HG02885 (cell line): Measurements from ENCODE around the gene NPAS2.

Source experiments
- ATAC-seq: cut with Tn5 transposase; IDR thresholded peaks from one replicate; pipeline ENCODE4 v1.9.1; 2021; ENCODE audit warnings: mild to moderate bottlenecking; ENCODE audit not compliant: unreplicated experiment, poor library complexity

NPAS2 gene

GRCh38 chr2:100818606-100819369, 1.2 kb upstream of the NPAS2 start:
- no peak for ATAC-seq

GRCh38 chr2:100820273-100820522, 259 bp downstream of the NPAS2 start:
- ATAC-seq, result no peak

- ATAC-seq, result no peak
These were observed 750 bp downstream of the NPAS2 start for GRCh38 chr2:100820523-100821254.

DNA sequence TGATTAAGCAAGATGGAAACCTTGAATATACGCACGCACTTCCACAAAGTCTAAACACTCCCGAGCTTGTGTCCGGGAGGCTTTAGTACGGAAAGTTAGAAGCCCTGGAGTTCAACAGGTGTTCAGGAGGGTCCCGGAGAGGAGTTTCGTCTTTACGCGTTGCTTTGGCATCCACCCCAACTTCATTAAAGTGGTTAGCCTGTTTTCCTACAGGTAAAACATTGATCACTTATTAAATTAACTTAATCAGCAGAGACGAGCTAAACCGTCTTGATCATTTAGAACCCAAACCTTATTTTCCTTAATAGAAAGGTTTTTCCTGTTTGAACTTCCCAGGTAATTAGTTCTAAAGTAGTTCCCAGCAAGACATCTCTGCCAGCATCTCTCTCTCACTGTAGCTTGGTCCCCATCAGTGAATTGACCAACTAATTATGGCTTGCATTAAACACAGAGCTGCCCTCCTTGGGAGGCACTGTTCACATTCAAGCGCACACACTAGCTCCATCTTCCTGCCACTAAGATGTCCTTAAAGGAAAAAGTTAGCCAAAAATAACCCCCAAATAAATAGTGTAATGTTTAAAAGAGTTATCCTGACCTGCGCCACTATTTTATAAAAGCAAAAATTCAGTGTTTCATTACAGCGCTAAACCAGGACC, 1.4 kb downstream of the NPAS2 start:
- no peak for ATAC-seq

- ATAC-seq, result no peak
These were observed 1.9 kb downstream of the NPAS2 start for GRCh38 chr2:100821911-100822265.

DNA sequence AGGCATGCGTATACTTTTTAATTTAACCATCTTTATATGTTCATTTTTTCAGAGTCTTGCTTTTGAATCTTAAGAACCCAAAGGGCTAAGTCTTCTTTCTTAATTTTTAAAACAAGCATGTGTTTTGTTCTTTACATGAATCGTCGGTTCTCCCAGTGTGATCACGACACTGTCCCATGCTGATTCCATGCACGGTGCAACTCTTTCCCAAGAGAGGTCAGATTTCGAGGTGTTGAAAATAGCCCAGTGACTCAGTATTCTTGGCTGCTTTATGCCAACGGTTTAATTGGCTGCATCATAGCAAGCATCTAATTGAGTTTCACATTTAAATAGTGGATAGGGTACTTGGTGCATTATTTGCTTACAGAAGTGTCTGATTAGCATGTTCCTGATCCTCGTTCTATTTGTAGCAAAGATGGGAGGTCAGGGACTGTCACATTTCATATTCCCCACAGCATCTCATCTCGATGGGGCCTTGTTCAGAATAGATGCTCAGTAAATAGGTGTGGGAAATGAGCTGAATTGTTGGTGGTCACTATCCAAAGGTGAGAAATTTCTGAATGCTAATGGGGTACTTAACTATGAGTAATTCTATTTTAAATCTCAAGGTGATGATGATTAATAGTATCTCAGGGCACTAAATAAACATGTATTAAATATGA, 2.8 kb downstream of the NPAS2 start:
- ATAC-seq, result no peak

DNA sequence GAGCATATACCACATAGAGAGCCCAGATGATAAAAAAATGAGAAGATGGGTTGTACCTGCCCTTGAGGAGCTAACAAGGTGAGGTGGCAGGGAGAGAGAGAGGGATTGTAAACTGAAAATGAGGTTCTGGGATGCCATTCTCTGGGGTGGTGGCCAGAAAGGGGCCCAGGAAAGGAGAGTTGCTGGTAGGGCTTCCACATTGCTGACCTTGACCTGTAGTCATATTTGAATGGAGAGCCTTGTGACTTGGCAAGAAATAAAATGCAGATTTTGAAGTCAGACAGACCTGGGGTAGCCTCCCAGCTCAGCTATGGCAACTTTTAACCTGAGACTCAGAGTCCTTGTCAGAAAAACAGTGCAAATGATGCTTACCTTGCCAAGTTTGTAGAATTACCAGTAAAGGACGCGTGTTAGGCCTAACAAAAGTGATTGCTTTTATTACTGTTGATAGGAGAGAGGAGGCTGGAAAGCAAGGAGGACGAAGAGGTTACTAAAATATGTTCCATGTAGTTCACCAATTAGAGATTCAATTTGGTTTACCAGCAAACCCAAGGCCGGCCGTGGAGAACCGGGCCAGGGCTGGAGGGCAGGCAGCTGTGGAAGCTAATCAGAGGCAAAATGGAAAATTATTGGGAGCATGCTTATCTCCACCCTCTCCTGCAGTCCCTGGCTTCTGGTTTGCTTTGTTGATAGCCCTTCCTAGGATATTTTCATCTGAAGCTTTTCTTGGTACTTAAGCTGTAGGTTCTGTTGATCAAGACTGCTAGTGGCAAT, 3.9 kb downstream of the NPAS2 start:
- ATAC-seq, result no peak

GRCh38 chr2:100824842-100825241, 4.9 kb downstream of the NPAS2 start:
- ATAC-seq, result no peak

DNA sequence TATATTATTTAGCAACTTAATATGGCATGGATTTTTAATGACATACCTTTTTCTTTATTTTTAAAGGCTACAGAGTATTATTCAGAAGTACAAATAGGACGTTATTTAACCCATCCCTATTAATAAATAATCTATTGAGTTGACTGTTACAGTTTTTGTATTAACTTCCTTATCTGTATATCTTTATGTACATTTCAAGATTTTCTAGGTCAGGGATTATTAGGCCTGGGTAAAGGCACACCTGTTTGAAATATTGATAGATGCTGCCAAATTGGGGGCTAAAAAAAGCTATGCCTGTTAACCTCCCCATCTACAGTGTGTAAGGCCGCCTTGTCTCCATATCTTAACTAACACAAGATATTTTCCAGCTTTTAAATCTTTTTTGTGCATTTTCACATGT, 6.6 kb downstream of the NPAS2 start:
- no peak for ATAC-seq

- no peak for ATAC-seq
These were observed 11.3 kb downstream of the NPAS2 start for GRCh38 chr2:100831158-100831750.

DNA sequence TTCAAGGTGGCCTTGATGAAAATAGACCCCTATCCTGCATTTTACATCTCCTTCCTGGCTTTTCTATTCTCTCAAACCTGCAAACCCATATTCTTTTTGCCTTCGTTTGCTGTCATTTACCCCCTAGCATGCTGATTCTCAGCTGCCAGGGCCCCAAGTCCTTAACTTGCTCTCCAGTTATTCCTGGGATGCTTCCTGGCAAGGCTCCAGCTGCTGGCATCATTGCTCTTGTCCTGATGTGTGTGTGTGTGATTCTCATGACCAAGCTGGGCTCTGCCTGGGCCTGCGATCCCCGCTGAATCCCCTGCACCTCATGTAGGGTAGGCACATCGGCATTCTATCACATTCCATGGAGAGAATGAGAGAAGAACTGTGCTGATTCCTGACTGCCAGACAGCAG, 11.9 kb downstream of the NPAS2 start:
- no peak for ATAC-seq

DNA sequence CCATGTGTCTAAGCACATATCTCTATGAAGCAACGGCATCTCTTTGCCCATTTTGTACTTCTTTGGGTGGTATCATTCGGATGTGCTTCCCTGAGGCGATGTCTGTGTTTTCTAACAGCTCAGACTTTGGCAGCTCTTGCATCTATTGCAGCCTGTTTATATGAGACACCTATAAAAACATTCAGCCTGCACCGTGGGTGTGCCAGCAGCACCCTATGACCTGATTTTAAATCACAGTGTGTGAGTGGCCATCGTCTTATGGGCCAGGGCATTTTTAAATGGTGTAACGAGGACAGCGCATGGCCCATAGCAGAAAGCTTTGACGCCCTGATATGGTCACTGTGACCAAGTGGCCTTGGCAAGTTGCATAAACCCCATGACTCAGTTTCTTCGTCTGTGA, 12.9 kb downstream of the NPAS2 start:
- no peak for ATAC-seq

GRCh38 chr2:100833331-100833730, 13.4 kb downstream of the NPAS2 start:
- no peak for ATAC-seq

- no peak for ATAC-seq
These were observed 14.3 kb downstream of the NPAS2 start for GRCh38 chr2:100834221-100834620.

DNA sequence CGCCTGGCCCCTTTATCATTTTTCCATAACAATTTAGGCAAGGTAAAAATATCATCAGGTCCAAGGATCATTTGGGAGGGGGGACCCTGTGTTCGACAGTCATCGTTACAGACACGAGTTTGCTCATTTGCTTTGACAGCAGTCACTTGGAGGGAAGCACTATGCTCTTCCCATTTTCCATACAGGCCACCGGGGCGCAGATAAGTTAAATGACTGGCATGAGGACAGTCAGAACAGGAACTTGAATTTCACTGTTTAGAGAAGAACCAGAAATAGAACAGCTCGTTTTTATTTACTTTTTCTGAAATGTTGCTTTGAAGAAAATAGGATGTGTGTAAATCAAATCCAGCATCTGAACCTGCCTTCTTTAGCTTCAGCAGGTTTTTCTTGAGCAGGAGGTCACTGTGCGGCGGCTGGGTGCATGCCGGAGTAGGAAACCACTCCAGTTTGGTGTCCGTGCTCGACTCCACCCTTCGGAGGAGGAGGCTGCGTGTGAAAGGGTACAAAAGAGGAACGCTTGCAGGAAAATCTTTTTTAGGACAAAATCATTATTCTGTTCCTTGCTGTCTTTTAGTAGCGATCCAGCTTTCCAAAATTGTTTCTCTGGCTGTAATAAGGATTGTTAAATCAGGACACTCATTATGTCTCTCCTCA, 15.2 kb downstream of the NPAS2 start:
- ATAC-seq, result no peak

- no peak for ATAC-seq
These were observed 20.6 kb downstream of the NPAS2 start for GRCh38 chr2:100840519-100840918.

- ATAC-seq, result no peak
These were observed 22.4 kb downstream of the NPAS2 start for GRCh38 chr2:100842241-100842922.

GRCh38 chr2:100844514-100844913, 24.6 kb downstream of the NPAS2 start:
- no peak for ATAC-seq
